Activated CD4-positive, alpha-beta T cell treated with anti-CD3 and anti-CD28 coated beads, Interleukin-10, Interleukin-2, amounts not matched to agents 100 ng/mL and 50 ng/mL, durations not matched to agents 16 hours and 8 hours (primary cell): ENCODE results near the gene CXXC1.
A peak's percentile ranks its signal among the peaks of the same experiment; 100 is the strongest.
"Not testable (repeated sequence)": the region's sequence is repeated elsewhere in the genome, so short reads cannot be mapped to it uniquely, and the experiment has no call there.

ENCODE experiments used
- DNase-seq: peaks from one replicate; pipeline ENCODE4 v3.0.0-alpha.2; 2020

CXXC1 gene

DNA sequence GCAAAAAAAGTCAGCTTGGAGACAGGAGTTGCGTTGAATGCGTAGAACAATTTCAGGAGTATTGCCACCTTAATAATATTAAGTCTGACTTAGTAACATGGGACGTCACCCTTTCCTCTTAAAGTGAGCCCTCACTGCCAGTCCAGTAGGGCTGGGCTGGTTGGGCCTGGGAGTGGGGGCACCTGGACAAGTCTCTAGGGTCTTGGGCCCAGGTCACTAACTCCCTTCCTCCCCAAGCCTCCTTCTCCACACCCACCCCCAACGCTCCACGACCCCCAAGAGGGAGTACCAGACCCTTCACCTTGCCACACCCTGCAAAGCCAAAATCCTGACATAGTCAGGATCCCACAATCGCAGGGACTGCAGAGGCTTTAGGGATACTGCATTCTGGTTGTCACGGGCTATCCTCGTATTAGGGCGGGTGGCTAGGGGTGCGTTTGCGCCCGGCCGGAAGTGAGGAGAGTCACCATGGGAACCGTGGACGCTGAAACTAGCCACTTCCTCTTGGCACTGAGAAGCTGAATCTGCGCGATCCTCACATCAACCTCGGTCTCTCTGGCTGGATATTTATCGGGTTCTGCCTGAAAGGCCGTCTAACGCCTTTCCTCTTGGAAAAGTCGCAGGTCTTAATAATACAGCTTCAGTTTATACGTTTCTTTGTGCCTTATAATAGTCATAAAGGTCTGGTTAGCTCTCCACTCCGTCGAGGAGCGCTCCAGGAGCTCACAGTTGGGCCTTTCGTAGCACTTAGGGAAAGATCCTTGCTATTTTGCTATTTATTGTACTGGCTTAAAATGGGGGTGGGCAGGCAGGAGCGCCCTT is 10.3 kb upstream of the CXXC1 start:
- peak; percentile 79 for DNase-seq

DNA sequence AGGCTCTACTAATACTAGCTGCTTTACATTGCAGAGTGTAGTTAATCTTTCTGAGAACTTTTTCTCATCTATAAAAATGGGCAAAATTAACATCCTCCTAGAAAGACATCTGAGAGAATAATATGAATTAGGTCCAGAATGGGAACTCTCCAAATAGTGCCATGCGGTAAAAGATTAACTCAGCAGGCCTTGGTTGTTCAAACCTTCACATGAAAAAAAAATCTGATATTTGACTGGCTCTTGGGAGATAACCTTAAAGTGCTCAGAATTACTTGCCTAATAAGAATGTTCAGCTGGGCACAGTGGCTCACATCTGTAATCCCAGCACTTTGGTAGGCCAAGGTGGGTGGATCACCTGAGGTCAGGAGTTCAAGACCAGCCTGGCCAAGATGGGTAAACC is 5.5 kb upstream of the CXXC1 start:
- DNase-seq = no peak

DNA sequence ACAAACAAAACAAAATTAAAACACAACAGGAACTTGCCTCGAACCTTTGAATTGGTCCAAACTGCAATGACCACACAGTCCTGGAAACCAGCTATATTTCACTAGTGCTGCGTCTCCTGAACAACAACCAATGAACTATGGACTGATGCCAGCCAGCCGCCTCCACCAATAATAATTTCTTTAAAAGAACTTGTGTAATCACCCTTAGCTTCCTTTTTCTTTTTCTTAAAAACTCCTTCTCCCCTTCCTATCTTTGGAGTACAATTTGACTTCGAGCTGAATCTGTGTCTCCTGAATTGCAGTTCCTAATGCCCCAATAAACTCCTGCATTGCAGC is 1.6 kb upstream of the CXXC1 start:
- DNase-seq = no peak

DNA sequence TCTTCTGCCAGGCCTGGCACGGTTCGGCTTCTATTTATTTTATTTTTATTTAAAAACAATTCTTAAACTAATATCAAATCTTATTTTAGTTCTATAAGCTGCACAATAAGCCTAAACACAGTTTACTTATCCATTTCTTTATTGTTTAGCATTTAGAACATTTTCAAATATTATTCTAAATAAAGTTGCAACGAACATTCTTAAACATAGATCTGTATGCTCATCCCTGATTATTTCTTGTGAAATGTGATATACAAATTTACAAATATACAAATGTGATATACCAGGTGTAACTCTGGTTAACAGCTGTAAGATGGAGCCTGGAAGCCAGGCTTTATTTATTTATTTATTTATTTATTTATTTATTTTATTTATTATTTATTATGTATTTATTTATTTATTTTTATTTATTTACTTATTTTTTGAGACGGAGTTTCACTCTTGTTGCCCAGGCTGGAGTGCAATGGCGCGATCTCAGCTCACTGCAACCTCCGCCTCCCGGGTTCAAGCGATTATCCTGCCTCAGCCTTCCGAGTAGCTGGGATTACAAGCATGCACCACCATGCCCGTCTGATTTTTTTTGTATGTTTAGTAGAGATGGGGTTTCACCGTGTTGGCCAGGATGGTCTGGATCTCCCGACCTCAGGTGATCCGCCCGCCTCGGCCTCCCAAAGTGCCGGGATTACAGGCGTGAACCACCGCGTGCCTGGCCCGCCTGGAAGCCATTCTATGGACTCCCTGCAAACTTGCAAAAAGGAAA is 1.0 kb upstream of the CXXC1 start:
- DNase-seq = not testable (repeated sequence)

DNA sequence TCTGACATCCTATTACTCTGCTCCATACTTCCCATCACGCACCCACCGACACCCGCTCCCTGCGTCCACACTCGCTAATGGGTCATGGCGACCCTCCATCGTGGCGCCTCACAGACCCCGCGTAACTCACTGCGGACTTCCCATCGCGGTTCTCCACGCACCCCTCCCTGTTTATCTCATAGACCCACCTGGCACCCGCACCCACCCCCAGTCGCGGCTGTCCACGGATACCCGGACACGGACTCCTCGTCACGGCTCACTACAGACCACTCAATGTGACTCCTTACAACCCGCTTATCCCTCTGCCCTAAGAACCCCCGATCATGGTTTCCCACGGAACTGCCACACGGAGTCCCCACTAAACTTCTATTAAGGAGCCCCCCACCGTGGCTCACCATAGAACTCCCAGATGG is 458 bp downstream of the CXXC1 start:
- DNase-seq = peak; percentile 11

DNA sequence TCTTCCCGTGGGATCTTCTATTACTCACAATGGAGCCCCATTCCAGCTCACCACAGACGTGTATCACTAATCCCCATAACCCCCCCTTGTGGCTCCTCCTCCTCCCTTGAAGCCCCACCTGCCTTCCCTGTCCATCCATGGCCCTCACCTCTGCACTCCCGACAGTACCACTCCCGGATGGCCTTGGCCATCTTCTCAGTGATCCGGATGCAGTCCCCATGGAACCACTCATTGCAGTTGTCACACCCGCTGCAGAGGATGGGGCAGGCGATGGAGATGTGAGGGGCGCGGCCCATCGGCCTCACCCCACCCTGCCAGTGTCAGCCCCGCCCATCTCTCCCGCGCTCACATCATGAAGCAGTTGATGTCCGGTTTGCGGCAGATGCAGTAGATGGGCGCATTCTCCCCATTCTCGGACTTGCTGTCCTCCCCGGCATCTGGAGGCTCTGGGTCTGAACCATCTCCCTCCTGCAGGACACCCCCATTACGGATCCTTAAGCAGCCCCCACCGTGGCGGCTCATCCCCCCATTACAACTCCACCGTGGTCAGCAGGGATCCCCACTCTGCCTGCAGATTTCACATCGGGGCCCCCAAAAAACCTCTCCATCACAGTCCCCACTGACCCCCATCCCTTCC is 983 bp downstream of the CXXC1 start:
- peak; percentile 55 for DNase-seq

DNA sequence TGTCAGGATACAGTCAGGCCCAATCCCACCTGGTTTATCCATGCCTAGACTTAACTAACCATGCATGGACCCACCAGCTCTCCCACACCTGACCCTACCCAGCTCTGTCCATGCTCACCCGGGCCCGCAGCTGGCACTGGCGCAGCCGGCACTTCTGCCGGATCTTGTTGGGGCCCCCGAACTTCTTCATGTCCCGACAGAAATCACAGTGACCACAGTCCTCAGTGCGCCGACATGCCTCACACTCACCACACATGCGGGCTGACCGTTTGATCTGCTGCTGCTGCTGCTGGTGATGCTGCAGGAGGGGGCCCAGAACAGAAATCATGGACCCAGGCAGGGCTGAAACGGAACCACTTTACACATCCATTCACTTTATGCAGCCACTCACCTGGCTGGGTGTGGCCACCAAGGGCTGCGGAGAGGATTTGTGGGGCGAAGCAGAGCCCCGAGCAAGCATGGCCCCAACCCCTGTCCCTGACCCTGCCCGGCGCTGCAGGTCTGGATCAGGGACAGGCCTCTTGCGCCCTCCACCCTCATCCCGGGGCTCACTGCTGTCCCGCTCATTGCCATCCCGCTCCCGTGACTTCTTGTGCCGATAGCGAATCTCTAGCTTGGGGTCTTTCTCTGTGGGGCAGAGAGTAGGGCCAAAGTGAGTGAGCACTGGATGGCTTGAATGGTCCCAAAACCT is 1.7 kb downstream of the CXXC1 start:
- no peak for DNase-seq

DNA sequence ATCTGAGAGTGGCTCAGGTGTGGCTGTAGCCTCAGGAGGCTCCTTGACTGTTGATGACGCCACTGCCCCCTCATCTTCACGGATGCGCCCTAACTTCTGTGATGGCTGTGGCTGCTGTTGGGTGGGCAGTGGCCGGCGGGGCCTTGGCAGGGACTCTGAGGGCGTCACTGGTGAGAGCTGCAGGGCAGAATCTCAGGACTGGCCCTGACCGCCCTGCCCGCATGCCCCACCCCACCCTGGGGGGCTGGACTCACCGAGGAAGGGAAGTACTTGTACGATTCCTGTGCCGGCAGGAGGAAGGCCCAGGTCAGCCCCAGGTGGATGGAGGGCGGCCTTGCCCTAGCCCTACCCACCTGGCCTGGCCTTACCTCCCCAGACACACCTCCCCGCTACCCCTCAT is 2.4 kb downstream of the CXXC1 start:
- no peak for DNase-seq

DNA sequence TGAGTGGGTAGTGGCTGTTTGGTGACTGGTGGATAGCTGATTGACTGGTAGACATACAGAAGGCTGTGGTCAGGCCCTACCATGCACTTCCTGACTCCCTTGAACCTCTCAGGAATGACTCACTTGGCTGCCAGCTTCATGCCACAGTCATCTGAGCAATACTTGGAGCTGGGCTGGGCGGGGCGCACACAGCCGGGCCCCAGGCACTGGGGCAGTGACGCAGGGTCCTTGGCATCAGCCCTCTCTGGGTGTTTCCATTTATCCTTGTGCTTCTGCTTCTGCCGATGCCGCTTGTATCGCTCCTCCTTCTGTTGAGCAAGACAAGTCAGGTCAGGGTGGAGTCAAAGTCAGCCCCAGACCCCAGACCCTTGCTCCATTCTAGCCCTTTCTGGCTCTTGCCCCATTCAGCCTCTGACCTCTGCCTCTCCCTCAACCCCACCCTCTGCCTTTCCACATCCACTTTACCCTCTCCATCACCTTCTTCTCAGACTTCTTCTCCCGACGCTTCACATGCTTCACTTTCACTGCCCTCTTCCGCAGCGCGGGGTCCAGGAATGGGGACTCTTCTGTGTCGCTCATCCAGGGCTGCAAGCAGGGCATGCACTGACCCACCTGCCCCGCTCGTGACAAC is 3.1 kb downstream of the CXXC1 start:
- DNase-seq = peak; percentile 25

DNA sequence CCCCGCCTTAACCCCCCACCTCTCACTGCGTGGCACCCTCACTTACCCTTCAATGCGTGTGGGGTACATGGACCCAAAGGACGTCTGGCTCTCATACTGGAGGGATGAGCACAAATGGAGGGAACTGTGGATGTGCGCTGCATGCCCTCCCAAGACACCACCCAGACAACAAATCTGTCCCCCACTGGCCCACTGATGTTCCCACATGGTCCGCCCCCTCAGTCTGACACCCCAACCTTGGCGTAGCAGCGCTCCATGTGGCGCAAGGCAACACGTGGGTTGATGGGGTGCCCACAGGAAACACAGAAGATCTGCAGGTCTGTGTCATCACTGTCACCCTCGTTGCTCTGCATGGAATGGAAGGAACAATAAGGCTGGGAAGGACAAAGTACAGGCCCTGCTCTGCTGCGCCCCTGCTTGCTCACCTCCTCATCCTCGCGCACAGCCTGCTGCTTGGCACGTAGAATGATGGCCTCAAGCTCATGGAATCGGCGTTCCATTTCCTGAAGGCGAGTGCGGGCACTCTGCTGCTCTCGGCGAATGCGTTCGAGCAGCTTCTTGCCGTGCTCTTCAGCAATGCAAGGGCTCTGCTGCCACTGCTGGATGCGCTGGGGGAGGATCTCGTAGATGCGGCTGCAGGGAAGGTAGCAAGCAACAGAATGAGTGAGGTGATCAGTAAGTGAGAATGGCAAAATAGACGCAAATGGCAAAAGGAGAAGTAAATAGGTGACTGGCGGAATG is 3.9 kb downstream of the CXXC1 start:
- peak; percentile 19 for DNase-seq

DNA sequence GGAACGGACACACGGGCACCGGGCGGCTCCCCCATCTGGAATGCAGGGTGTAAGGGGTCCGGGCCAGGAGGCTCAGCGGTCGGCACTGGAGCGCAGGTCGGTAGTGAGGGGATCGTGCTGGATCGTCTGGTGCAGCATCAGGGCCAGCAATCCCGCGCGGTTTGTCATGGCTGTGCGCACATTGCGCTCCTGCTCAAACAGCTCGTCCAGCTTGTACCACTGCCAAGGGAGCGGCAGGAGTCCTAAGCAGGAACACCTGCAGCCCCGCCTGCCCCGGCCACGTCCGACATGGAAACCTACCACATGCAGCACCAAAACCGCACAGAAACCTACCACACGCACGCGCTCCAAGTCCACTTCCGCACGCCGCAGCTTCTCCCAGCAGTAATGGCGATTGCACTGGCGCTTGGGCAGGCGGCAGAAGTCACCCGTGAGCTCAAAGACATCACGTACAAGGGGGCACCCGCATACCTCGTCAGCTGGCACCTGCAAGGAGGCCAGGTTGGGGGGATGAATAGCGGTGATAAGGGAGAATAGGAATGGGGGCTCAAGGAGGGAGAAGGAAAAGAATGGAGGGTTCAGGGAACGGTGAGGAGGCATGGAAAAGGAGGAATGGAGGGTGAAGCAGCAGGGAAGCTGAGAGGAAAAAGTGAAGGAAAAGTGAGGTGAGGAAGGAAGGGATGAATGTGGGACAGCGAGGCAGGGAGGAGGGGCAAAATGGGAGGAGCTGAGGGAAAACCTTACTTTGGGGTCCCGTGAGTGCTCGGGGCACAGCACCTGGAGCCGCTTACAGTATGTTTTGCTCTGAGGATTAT is 4.8 kb downstream of the CXXC1 start:
- no peak for DNase-seq

DNA sequence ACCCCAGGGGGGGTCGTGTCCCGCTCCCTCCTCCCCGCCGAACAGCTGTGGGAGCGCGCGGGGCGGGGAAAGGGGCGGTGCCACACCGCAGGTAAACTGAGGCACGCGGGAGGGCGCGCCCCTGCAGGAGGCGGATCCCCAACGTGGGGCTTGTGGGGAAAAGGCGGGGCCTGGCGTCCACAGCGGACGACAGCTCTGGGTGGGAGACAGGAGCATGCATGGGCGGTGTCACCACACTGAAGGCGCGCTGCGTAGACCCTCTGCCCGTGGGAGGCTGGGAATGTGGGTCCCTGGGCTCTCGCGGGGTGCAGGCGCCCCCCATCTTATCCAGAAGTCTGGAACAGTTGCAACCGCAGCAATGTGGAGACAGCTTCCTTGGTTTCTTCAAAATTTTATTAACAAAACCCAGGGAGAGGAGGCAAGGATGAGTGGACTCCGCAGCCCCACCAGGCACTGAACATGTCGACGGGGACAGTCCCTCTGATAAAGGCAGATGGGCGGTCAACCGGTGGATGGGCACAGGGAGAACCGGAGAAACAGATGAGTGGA is 5.4 kb downstream of the CXXC1 start:
- no peak for DNase-seq

DNA sequence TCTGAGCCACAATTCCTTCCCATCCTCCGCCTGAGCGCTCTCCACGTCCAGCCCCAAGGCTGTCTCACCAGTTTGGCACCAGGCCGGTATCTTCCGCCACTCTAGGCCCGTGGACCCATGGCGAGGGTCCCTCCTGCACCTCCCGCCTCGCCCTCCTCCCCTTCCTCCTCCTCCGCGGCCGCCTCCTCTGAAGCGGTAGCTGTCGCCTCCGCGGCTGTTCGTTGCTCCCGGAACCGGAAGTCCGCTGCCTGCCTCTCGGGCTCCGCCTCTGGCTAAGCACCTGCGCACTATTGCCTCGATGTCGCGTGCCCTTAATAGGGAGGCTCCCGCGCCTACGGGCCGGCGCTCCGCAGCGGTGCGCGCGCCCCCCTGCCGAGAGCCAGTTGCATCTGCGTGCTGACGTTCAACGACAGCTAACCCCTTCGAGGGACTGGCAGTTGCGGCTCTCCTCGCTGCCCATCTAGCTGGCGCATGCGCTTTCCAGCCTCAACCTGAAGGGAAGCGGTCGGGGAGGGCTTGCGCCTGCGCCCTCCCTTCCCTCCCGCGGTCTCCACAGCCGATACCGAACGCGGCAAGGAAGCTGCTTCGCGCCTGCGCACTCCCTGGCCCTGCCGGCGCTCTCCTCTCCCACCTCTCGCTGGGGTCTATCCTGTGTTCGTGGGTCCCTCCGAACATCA is 6.1 kb downstream of the CXXC1 start, which contains the start of gene MBD1:
Gene MBD1 (minus strand): TSS at position 229 of the 677 bp plus-strand sequence. CDS start 1,531 bp downstream, outside the sequence.
- DNase-seq = peak; percentile 98

DNA sequence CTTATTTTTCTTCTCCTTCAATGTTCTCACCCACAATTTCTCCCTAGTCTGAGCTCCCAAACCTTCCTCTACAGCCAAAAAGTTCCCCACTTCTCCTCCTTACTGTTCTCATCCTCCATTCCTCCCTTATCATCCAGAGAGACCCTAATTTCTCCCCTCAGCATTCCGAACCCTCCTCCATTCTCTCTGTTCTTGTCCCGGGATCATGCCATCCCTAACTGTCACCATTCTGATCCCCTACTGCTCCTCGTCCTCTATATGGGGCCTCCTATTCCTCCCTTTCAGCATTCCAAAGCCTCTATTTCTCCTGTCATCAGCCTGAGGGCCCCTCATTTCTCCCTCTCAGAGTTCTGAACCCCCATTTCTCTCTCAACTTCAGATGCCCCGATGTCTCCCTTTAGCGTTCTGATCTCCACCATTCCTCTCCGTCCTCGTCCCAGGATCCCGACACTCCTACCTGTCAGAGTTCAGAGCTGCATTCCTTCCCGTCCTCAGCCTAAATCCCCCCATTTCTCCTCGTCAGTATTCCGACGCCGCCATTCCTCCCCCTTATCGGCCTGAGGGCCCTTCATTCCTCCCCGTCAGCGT is 6.7 kb downstream of the CXXC1 start:
- DNase-seq = no peak

DNA sequence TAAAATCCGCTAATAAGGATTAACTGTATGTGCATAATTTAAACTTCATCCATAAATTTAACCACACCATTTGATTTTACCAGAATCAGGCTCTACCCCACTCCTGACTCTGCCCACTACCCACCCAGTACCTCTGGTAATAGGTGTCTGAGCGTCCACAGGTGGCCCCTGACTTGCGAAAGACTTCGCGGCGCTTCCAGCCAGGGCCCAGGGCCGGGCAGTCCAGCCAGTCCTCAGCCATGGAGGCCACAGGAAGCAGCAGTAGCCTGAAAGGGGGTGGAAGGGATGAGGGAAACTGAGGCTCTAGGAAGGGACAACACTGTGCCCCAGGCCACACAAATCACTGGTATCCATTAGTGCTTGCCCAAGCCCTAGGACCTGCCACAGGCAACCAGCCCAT is 7.7 kb downstream of the CXXC1 start:
- DNase-seq = no peak

DNA sequence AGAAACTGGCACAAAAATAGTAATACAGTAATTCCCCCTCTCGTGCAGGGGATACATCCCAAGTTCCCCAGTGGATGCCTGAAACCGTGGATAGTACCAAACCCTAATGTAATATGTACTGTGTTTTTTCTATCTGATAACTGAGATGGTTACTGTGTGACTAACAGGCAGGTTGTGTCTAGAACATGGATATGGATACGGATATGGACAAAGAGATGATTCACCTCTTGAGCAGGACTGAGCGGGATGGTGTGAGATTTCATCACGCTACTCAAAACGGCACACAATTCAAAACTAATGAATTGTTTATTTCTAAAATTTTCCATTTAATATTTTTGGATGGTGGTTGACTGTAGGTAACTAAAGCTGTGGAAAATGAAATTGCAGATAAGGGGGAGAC is 9.6 kb downstream of the CXXC1 start:
- DNase-seq = no peak

DNA sequence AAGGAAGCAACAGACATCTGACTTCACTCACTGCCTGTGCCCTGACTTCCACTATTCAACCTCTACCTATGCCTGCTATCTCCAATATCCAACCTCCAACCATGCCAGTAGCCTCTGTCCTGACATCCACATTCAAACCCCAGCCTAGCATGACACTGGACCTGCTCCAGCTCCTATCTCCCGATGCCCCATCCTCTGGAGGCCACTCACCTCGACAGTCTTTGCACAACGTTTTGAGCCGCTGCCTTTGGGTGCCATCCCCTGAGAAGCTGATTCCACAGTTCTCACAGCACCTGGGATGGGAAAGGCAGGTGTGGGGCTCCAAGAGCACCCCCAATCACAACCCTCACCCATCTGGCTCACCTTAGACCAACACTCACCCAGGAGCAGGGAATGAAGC is 11.0 kb downstream of the CXXC1 start:
- no peak for DNase-seq

DNA sequence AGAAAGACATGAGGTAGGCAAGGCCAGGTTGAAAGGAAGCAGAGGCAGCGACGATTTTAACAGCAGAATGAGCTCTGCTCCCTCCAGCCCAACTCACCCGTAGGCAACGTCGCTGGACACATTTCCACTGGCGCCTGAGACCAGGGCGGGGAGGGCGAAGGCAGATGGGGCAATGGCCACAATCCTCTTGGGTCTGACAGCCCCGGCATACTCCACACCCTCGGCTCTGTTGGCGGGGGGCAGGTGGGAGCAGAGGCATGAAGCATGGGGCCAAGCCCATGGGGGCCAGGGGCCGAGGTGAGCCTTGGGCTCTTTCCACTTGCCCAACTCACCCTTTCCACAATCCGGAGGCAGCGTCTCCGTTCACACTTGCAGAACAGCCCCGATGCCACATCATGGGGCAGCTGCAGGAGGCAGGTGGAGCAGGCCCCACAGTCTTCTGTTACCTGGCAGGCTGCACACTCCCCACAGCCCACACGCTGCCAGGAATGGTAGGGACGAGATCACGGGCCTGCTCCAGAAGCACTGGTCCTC is 11.9 kb downstream of the CXXC1 start:
- no peak for DNase-seq

DNA sequence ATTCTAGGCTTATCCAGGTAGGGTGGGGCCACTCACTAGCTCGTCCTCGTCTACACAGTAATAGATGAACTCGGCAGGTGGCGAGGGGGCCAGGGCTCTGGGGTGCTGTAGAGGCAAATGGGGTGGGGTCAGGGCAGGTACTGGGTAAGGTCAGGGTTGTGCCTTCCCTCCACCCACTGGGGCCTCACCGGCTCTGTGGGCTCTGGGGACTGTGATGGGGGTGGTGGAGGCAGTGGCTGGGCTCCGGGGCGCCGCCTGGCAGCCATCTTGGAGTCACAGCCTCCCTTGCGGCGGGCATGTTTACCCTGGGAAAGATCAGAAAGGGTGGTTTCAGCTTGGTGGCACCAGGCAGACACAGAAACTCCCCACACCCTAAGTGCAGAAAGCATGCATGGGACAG is 12.6 kb downstream of the CXXC1 start:
- DNase-seq = no peak

DNA sequence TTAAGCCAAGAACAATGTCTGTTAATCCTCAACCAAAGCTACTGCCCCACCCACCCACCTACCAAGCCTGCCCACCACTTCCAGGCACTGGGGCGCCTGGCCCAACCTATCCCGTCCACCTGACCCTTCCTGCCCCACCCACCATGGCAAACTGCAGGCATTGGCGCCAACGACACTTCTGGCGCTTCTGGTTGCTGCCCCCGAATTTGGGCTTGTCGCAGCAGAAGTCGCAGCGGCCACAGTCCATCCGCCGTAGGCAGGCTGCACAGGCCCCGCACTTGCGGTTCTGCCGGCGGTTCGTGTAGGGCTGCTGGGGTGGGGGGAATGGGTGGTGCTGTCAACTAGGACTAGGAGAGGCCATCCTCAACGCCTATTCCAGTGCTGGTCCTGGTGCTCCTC is 13.4 kb downstream of the CXXC1 start:
- DNase-seq = no peak
